DMS153 (cell line): ENCODE results near the gene PHLPP2.

Experiments used
- DNase-seq: peaks from one replicate; lab custom pipeline; 2025; lab: John Stamatoyannopoulos, UW

PHLPP2 gene

GRCh38 chr16:71666928-71667707 lies 57.4 kb downstream of the PHLPP2 start:
- DNase-seq = no peak

DNA sequence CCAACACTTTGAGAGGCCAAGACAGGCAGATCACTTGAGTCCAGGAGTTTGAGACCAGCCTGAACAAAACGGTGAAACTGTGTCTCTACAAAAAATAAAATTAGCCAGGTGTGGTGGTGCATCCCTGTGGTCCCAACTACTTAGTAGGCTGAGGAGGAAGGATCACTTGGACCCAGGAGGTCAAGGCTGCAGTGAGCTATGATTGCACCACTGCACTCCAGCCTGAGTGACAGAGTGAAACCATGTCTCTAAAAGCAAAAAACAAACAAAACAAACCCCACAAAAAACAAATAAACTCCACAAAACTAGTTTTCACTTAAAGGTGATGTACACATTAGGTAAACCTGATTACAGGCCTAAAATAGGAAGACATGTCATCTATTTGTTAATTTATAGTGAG lies 58.2 kb downstream of the PHLPP2 start:
- no peak for DNase-seq

- no peak for DNase-seq
These were observed 65.0 kb downstream of the PHLPP2 start for GRCh38 chr16:71659471-71659870.

DNA sequence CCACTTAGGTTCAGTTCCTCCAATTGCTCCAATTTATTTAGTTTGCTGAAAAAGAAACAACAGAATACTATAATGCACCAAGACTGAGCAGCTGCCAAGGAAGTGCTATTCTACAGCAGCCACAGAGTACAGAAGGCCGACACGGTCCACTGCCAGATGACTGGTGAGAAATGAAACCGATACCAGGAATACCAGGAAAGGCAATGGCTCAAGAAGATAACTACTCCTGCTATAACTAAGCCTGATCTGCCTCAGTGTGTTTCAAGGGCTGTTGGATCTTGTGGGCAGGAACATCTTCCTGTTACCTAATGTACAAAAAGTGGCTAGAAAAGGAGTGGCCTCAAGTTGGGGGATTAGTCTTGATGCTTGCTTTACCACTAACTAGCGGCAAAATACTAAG lies 65.7 kb downstream of the PHLPP2 start:
- DNase-seq = no peak

GRCh38 chr16:71649704-71650103 lies 74.8 kb downstream of the PHLPP2 start:
- DNase-seq = no peak

DNA sequence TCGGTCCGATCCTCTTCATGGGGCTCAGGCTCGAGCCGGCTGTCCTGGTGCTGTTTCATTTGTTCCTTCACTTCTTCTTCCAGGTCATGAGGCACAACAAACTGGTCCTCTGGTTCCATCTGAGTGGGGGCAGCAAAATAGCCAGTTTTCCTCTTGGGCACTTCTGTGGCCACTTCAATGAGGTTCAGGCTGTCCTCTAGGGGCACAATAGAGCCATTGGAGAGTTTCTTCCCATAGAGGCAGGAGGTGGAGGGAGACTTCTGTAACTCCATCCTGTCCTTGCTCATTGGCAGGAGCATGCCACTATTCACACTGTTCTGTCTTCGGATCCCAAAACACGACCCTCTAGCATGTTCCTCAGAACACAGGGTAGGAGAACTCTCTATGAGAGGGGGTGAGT lies 75.6 kb downstream of the PHLPP2 start:
- no peak for DNase-seq

- no peak for DNase-seq
These were observed 76.3 kb downstream of the PHLPP2 start for GRCh38 chr16:71648162-71648561.

DNA sequence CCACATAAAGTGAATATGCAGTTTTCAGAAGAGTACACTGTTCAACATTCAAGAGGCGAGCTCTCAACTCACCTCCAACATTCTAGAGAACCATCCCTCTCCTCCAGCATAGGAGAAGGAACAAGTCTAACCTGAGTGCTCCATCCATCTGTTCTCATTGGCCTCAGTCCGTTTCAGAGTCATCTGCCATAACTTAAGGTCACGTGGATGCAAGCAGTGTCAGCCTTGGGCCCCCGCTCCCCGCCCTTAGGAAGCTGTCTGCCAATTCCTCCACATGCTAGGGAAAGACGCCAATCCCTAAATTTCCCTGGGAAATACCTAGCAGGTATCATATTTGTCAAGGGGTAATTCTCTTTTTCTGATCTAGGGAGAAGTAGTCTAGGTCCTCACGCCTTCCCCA lies 77.1 kb downstream of the PHLPP2 start:
- DNase-seq = no peak

DNA sequence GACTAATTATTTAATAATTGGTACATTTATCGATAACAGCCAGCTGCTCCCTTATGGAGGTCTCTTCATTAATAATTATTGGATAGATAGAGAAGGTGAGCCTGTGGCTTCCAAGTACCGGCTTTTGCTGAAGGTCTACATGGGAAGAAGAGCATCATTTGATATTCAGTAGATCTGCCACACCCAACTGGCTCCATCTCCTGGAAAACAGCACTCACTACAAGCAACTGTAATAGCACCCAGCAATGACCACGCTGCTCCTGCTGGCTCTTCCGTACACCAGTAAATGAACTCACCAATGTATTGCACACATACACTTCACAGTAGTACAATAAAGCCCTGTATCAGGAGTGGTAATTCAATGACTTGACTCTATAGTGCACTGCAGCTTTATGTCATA lies 79.1 kb downstream of the PHLPP2 start:
- DNase-seq = peak; percentile 27

GRCh38 chr16:71637398-71637797 lies 87.1 kb downstream of the PHLPP2 start:
- DNase-seq = no peak

GRCh38 chr16:71635632-71636031 lies 88.9 kb downstream of the PHLPP2 start:
- DNase-seq = no peak

GRCh38 chr16:71631776-71632175 lies 92.7 kb downstream of the PHLPP2 start:
- no peak for DNase-seq

DNA sequence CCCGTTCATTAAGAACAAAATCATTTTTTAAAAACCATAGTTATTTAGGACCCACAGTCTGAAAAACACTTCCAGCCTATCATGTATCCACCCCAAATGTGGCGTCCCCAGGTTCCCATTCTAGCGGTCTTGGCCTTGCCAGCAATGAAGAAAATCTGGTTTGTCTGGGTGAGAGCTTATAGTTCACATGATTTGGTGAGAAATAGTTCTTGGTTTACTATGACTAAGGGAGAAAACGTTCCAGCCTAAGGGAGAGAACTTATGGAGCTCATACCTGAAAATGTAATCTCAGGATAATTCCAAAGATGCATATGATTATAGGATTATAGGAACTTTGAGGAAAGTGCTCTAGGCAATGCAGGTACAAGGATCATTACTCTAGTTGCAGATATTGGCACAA lies 93.7 kb downstream of the PHLPP2 start:
- DNase-seq = no peak

DNA sequence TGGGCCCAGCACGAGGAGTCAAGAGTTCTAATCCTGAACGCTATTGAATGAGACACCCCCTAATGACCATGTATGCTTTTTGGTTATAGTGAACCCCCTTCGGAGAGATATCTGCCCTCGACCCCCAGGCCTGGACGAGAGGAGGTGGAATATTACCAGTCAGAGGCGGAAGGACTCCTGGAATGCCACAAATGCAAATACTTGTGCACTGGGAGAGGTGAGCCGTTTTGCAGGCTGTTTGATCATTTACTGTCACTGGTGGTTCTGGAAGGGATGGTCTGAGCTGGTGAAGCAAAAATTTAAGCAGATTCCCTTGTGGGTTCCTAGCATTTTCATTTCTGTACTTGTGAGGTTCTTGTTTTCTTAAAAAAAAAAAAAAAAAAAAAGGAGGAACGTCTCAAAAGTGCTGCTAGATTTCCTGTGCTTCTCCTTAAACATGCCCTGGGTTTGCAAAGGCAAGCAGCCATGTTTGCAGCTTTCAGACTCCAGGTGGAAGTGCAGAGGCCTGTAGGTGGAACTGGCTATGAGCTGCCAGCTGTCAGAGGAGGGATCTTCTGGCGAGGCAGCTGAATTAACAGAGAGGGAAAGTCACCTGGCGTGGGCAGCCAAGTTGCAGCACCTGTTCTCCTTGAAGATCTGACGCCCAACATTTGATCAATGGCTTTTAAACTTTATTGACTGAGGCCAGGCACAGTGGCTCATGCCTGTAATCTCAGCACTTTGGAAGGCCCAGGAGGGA lies 95.1 kb downstream of the PHLPP2 start:
- no peak for DNase-seq

DNA sequence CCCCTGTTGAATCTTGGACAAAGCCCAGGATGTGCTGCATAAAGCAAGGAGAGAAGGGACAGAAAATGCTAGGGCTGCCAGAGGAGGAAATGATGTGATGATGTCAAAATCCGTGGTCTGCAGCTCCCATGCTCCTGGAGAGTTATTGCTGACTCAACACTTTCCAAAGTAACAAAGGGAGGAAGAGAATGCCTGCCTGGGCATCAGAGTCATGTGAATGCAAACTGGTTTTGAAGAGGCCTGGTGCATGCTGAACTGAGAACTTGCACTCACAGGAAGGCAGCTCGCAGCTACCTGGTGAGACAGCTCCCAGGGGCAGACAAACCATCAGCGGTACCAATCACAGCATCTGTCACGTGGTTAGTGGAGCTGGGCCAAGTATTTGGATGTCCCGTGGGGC lies 95.7 kb downstream of the PHLPP2 start:
- peak; percentile 10 for DNase-seq

DNA sequence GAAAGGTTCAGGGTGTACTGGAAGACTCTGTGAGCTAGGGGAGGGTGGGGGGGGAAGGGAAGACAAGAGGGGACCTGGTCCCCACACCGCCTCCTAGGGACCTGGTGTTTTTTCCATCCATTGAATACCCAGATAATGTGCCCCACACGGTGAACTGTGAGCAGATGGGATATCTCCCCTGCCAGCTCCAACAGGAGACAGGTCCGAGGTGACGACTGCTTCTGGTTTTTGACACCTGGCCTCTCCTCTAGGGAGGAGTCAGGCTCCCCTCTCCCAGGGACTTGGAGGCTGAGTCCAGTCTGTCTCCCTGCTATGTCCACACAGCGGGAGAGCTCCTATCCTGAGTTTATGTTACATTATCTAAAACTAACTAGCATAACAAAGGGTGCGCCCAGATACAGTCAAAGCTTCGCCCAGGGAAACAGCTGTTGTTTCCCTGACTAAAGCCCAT lies 96.7 kb downstream of the PHLPP2 start:
- DNase-seq = no peak

- no peak for DNase-seq
These were observed 97.7 kb downstream of the PHLPP2 start for GRCh38 chr16:71626858-71627213.

GRCh38 chr16:71626018-71626857 lies 98.3 kb downstream of the PHLPP2 start, which contains the start of gene MARVELD3:
Gene MARVELD3 (plus strand): TSS chr16:71626184. CDS start chr16:71626230, 46 bp downstream.
- DNase-seq = peak; percentile 64

DNA sequence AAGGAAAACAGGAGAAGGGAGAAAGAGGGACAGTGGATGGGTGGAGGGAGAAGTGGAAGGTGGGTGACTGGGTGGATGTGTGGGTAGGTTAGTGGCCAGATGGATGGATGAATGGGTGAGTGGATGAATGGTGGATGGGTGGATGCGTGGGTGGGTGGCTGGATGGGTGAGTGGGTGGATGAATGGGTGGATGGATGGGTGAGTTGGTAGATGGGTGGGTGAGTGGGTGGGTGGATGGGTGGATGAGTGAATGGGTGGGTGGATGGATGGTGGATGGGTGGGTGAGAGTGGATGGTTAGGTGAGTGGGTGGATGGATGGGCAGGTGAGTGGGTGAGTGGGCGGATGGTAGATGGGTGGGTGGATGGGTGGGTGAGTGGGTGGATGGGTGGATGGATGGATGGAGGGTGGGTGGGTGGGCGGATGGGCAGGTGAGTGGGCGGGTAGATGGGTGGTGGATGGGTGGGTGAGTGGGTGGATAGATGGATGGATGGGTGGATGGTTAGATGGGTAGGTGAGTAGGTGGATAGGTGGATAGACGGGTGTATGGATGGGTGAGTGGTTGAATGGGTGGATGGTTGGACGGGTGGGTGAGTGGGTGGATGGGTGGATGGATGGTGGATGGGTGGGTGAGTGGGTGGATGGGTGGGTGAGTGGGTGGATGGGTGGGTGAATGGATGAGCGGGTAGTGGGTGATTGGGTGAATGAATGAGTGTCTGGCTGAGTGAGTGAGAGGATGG lies 99.2 kb downstream of the PHLPP2 start:
- no peak for DNase-seq

GRCh38 chr16:71623597-71623996 lies 100.9 kb downstream of the PHLPP2 start:
- DNase-seq = no peak

GRCh38 chr16:71622088-71622487 lies 102.4 kb downstream of the PHLPP2 start:
- no peak for DNase-seq

DNA sequence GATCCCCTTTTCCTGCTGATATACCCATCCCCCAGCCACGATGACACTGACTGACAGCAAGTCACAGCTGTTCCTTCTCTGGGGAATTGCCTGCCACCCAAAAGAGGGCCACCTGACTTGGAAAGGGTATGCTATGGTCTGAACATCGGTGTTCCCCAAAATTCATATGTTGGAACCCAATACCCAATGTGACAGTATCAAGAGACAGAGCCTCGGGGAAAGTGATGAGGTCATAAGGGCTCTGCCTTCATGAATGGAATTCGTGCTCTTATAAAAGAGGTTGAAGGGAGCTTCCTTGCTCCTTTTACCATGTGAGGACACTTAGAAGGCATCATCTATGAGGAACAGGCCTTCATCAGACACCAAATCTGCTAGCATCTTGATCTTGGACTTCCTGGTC lies 106.1 kb downstream of the PHLPP2 start:
- DNase-seq = no peak
